Measurements from ENCODE around the gene OTP.

- TF ChIP-seq CTCF (IDR thresholded peaks at IDR 0.05; ENCODE audit: insufficient read depth, low read length) = no peak
- TF ChIP-seq POLR2AphosphoS5 (IDR thresholded peaks at IDR 0.05; ENCODE audit: low read depth) = no peak
- no peak for TF ChIP-seq GABPA (IDR thresholded peaks at IDR 0.05; ENCODE audit: low read depth)
- no peak for TF ChIP-seq REST (IDR thresholded peaks at IDR 0.05; ENCODE audit: insufficient replicate concordance, low read depth)
These were observed 31.2 kb upstream of the OTP start for GRCh38 chr5:77669677-77670076.

All from HL-60 (cell line).